NB4 (cell line): ENCODE measurements around the gene SLC39A12.

Experiments used
- DNase-seq: peaks from one replicate; pipeline ENCODE4 v3.0.0; 2010; ENCODE audit warnings: low read depth
- H3K4me3 ChIP-seq: one replicate; pipeline ENCODE4 v1.5.1; 2011; ENCODE audit warnings: mild to moderate bottlenecking, low read depth, low read length, moderate library complexity
- CTCF ChIP-seq: IDR thresholded peaks from one replicate; pipeline ENCODE4 v1.5.1; 2012; ENCODE audit warnings: low read depth, low read length
- MYC ChIP-seq: IDR thresholded peaks from 2 replicates; pipeline ENCODE4 v1.6.1; 2011; ENCODE audit warnings: low read depth, low read length
- POLR2A ChIP-seq: IDR thresholded peaks from 2 replicates; pipeline ENCODE4 v1.6.1; 2011; ENCODE audit warnings: mild to moderate bottlenecking; ENCODE audit not compliant: insufficient read length; ENCODE audit errors: extremely low read depth
- TF ChIP-seq, protein P1 (sequence below): IDR thresholded peaks from 2 replicates; pipeline ENCODE4 v1.6.1; 2011; ENCODE audit warnings: low read depth, low read length

SLC39A12 gene

DNA sequence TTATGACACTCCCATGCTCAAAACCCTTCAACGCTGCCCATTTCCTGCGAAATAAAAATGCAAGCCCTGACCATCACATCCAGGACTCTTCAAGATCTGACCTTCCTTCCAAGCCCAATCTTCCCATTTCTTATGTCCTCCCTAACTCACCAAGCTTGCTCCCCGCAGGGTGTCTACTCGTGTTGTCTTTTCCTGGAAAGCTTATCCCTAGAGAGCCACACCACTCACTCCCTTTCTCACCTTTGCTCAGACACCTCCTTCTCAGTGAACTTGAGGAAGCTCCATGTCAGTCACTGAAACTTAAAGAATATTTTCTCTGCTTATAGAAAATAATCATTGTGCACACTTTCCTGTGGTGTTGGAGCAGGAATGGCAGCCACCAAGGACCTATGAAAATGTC is 134.1 kb downstream of the SLC39A12 start:
- no peak overlapping the region for H3K4me3 ChIP-seq
- no peak for DNase-seq
- no peak for TF ChIP-seq MYC

GRCh38 chr10:18086746-18087145 is 135.0 kb downstream of the SLC39A12 start:
- no peak overlapping the region for H3K4me3 ChIP-seq
- DNase-seq, result no peak
- no peak for TF ChIP-seq MYC
- TF ChIP-seq, protein P1, sequence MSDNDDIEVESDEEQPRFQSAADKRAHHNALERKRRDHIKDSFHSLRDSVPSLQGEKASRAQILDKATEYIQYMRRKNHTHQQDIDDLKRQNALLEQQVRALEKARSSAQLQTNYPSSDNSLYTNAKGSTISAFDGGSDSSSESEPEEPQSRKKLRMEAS, result no peak
- TF ChIP-seq POLR2A, result no peak
- no peak for TF ChIP-seq CTCF

DNA sequence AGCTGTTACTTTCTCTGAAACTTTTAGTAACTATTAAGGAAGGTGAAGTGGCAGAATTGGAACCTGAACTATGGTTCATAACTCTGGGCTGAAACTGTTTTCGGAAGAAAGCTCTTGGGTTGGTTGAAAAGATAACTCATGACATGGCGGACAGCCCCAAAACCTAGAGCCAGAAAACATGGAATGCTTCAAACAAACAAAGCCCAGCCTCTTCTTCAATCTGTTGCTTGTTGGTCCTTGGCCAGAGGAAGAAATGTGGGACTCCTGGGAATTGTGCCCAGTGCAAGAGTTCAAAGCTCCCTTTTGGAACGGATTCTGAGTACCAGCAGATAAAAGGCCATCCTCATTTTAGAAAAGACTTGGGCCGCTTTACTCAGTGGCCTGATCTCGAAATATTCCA is 135.6 kb downstream of the SLC39A12 start:
- TF ChIP-seq, protein P1, result no peak
- TF ChIP-seq CTCF (no peak), POLR2A (no peak), MYC (no peak)
- DNase-seq, result no peak

More for the DNA sequence above, 135.6 kb downstream of the SLC39A12 start:
- no peak overlapping the region for H3K4me3 ChIP-seq
